ENCODE data around the gene HINFP.

DNA sequence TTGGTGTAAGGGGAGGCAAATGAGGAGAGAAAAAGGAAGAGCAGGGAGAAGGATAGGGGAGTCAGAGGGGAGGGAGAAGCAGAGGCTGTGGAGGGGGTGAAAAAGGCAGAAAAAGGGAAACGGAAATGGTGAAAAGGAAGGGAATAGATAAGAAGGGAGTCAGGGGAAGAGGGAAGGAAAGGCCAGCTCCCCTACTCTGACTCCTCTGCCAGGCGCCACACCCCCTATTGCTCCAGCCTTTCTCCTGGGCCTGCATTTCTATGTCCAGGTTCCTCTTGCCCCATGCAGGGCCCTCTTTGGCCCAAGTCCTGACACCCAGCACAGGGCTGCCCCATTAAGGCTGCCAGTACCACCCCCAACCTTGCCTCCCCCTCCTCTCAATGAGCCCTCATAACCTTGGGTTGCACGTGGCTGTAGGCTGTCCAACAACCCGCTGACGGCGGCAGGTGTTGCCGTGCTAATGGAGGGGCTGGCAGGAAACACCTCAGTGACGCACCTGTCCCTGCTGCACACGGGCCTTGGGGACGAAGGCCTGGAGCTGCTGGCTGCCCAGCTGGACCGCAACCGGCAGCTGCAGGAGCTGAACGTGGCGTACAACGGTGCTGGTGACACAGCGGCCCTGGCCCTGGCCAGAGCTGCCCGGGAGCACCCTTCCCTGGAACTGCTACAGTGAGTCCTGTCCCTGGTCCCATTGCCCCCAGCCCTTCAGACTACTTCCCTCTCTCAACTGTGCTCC lies 60.5 kb downstream of the HINFP start:
- TF ChIP-seq CREB1 (IDR thresholded peaks at IDR 0.05) (no peak), CREB1 (CRISPR knock-in tag; IDR thresholded peaks at IDR 0.05) (no peak), HDAC2 (IDR thresholded peaks at IDR 0.05) (0 out of 2 replicates have a peak, but pooled peaks have one; percentile 20), POLR2AphosphoS5 (IDR thresholded peaks at IDR 0.05; ENCODE audit: control insufficient read depth, insufficient read depth, low read depth, low read length) (no peak), GTF2F1 (IDR thresholded peaks at IDR 0.05; ENCODE audit: low read depth, low read length) (no peak), CHD2 (IDR thresholded peaks at IDR 0.05; ENCODE audit: low read depth, low read length) (no peak), RBM22 (IDR thresholded peaks at IDR 0.05; ENCODE audit: low read depth, low read length, poor library complexity, severe bottlenecking) (no peak)
- TF ChIP-seq, protein P1, sequence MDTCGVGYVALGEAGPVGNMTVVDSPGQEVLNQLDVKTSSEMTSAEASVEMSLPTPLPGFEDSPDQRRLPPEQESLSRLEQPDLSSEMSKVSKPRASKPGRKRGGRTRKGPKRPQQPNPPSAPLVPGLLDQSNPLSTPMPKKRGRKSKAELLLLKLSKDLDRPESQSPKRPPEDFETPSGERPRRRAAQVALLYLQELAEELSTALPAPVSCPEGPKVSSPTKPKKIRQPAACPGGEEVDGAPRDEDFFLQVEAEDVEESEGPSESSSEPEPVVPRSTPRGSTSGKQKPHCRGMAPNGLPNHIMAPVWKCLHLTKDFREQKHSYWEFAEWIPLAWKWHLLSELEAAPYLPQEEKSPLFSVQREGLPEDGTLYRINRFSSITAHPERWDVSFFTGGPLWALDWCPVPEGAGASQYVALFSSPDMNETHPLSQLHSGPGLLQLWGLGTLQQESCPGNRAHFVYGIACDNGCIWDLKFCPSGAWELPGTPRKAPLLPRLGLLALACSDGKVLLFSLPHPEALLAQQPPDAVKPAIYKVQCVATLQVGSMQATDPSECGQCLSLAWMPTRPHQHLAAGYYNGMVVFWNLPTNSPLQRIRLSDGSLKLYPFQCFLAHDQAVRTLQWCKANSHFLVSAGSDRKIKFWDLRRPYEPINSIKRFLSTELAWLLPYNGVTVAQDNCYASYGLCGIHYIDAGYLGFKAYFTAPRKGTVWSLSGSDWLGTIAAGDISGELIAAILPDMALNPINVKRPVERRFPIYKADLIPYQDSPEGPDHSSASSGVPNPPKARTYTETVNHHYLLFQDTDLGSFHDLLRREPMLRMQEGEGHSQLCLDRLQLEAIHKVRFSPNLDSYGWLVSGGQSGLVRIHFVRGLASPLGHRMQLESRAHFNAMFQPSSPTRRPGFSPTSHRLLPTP (IDR thresholded peaks at IDR 0.05; ENCODE audit: borderline replicate concordance, extremely low read depth, insufficient read length) = no peak
- TF ChIP-seq, protein P2, sequence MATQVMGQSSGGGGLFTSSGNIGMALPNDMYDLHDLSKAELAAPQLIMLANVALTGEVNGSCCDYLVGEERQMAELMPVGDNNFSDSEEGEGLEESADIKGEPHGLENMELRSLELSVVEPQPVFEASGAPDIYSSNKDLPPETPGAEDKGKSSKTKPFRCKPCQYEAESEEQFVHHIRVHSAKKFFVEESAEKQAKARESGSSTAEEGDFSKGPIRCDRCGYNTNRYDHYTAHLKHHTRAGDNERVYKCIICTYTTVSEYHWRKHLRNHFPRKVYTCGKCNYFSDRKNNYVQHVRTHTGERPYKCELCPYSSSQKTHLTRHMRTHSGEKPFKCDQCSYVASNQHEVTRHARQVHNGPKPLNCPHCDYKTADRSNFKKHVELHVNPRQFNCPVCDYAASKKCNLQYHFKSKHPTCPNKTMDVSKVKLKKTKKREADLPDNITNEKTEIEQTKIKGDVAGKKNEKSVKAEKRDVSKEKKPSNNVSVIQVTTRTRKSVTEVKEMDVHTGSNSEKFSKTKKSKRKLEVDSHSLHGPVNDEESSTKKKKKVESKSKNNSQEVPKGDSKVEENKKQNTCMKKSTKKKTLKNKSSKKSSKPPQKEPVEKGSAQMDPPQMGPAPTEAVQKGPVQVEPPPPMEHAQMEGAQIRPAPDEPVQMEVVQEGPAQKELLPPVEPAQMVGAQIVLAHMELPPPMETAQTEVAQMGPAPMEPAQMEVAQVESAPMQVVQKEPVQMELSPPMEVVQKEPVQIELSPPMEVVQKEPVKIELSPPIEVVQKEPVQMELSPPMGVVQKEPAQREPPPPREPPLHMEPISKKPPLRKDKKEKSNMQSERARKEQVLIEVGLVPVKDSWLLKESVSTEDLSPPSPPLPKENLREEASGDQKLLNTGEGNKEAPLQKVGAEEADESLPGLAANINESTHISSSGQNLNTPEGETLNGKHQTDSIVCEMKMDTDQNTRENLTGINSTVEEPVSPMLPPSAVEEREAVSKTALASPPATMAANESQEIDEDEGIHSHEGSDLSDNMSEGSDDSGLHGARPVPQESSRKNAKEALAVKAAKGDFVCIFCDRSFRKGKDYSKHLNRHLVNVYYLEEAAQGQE (IDR thresholded peaks at IDR 0.05; ENCODE audit: borderline replicate concordance) = no peak
- TF ChIP-seq, protein P2 (CRISPR knock-in tag; IDR thresholded peaks at IDR 0.05; ENCODE audit: low read depth) = no peak
